ENCODE data around the gene CASP8.
A peak's percentile ranks its signal among the peaks of the same experiment; 100 is the strongest.

The CASP8 gene

GRCh38 chr2:201242571-201243277 is 17.6 kb upstream of the CASP8 start:
- no peak for DNase-seq (ENCODE audit: low spot score)

GRCh38 chr2:201244829-201245228 is 15.5 kb upstream of the CASP8 start:
- DNase-seq (ENCODE audit: low spot score): no peak

DNA sequence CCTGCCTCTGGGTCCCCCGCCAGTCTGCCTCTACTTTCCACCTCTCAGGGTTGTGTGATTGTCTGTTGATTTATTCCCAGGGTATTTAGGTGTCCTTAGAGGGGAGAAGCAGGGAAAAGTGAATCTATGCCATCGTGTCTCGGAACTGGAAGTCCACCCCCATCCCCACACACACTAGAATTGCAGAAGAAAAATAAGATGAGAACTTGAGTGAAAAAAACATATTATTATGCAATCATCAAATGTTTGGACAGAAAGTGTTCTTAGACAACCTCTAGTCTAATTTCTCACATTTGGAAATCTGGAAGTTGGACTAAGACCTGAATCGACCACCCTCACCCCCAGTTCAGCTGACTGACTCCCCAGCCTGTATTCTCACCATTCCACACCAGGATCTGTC is 14.1 kb upstream of the CASP8 start:
- DNase-seq (ENCODE audit: low spot score): no peak

DNA sequence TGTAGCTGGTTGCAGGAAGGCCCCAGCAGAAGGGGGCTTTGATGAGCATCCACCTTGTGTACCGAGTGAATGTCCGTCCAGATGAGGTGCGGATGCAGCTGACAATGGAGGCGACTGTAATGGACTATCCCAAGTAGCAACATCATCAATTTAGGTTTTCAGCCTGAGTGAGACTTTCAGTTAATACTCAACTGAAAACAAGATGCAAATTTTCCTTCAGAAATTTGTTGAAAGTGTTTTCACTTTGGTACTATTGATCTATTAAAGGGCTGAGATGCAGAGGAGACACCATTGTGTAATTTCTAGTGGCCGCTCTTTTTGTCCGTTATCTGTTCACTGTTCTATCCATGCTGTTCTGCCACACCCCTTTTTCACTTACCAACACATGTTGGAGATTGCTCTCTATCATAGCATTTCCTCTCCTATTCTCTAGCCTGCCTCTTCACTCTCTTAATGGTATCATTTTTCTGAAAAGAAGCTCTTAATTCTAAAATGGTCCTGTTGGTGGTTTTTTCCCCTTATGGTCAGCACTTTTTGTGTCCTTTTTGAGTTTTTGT is 12.0 kb upstream of the CASP8 start:
- DNase-seq (ENCODE audit: low spot score): no peak

DNA sequence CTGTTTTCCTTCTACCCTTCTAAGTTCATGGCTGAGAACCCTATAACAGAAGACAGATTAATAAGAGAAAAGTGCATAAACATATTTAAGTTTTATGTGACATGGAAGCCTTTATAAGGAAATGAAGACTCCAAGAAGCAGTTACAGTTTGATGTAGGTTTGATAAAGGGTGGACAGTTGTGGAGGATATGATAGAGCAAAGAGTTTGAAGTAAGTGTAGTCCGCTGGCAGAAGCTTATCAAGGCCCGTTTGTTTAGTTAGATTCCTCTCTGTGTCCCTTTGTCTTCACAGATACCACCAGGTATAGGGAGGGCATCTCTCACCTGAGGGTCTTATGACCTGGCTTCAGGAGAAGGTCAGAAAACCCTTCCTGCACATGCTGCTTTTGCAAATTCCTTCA is 10.4 kb upstream of the CASP8 start:
- no peak for DNase-seq (ENCODE audit: low spot score)

- no peak for DNase-seq (ENCODE audit: low spot score)
These were observed 9.6 kb upstream of the CASP8 start for GRCh38 chr2:201250741-201251140.

- no peak for DNase-seq (ENCODE audit: low spot score)
These were observed 6.1 kb upstream of the CASP8 start for GRCh38 chr2:201254081-201254730.

DNA sequence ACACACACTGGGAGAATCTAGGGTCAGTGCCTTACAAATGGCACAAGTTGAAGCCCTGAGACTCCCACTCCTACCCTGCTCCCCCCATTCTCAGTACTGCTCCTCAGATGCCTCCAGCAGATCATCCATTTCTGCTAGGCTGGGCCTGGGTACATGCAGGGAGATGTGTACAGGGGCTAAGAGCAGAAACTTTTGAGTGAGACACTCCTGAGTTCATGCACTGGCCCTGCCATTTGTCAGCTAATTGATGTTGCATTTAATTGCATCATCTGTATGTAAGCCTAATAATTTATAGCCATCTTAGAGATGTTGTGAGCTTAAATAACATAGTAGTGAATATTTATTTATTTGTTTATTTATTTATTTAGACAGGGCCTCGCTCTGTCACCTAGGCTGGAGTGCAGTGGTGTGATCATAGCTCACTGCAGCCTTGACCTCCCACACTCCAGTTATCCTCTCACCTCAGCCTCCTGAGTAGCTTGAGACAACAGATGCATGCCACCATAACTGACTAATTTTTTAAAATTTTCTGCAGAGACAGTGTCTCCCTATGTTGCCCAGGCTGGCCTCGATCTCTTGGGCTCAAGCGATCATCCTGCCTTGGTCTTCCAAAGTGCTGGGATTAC is 4.8 kb upstream of the CASP8 start:
- no peak for DNase-seq (ENCODE audit: low spot score)

- no peak for DNase-seq (ENCODE audit: low spot score)
These were observed 4.3 kb upstream of the CASP8 start for GRCh38 chr2:201256082-201256481.

DNA sequence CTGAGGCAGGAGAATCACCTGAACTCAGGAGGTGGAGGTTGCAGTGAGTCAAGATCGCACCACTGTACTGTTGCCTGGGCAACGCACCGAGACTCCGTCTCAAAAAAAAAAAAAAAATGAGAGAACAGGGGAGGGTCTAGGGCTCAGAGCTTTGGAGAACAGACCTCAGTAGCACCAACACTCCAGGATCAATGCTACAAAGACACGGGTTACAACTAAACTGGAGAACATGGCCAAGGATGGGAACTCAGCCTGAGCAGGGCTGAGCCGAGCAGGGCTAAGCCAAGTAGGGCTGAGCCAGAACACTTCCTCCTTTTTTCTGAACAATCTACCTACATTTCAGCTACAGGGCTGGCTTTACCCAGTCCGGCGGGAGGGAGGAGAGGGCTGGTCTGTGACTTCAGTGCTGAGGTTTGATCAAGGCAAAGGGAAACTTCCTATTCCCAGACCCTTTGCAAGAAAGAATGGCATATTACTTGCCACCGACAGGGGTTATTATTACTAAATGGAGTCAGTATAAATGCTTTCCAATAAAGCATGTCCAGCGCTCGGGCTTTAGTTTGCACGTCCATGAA is 2.9 kb upstream of the CASP8 start:
- DNase-seq (ENCODE audit: low spot score): peak; percentile 28

DNA sequence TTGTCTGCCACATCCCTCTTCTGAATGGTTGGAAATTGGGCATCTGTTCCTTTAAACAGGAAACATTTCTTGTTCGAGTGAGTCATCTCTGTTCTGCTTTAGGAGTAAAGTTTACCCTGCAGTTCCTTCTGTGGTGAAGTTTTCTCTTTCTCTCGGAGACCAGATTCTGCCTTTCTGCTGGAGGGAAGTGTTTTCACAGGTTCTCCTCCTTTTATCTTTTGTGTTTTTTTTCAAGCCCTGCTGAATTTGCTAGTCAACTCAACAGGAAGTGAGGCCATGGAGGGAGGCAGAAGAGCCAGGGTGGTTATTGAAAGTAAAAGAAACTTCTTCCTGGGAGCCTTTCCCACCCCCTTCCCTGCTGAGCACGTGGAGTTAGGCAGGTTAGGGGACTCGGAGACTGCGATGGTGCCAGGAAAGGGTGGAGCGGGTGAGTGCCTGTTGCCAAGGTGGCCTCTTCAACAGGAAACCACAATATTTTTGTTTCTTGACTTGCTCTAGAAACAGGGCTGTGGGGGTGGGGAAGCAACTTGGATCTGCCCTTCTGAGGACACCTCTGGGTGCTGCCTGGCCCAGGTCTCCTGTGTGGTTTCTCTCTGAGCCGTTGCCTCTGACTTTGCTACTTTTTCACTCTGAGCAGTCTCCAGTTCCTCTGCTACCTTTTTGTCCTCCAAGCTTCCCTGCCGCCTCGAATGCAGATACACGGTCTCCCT is 2.2 kb upstream of the CASP8 start:
- peak; percentile 42 for DNase-seq (ENCODE audit: low spot score)

DNA sequence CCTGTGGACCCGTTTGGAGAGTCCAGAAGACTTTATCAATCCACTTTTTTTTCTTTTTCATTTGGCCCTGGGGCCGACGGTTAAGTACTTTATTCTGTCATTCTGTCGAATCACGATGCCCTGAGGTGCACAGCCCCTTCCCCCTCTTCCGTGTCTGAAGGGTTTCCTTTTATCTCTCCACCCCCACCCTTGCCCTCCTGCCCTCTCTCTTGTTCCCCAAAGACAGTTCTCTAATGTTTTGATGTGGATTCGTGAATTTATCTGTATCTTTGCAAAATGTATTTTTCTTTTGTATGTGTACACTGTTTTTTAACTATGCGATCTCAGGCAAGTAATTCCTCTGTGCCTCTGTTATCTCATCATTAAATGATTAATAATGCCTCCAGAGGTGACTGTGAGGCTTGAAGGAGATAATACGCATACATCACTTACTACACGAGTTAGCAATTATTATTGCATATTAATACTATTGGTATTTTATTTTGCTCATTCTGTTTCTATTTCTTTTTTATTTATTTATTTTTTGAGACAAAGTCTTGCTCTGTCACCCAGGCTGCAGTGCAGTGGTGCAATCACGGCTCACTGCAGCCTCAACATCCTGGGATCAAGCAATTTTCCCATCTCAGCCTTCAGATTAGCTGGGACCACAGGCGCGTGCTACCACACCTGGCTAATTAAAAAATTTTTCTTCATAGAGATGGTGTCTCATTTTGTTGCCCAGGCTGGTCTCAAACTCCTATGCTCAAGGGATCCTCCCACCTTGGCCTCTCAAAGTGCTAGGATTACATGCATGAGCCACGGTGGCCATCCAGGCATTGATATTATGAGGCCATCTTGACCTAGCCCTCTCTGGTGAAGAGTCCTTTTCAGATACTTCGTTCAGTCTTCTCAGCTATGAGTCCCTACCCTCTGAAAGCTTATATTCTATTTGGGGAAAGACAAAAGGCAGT is 1.4 kb upstream of the CASP8 start:
- DNase-seq (ENCODE audit: low spot score): no peak

DNA sequence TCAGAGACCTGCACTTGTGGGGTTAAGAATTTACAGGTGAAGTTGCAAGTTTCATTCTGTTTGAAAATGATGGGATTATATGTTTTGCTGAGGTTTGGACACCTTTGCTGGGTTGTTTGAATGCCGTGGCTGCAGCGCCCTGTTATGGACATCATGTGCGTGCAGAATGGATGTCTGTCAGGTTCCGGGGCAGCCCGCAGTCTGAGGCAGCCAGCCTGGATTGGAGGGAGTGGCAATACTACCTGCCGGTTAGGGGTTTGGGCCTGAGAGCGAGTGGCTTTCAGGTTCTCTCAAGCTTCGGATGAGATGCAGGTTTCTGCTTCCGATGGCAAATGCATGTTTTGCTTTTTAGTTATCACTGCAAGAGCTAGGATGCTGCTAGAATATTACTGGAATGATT is 1.1 kb downstream of the CASP8 start:
- no peak for DNase-seq (ENCODE audit: low spot score)

DNA sequence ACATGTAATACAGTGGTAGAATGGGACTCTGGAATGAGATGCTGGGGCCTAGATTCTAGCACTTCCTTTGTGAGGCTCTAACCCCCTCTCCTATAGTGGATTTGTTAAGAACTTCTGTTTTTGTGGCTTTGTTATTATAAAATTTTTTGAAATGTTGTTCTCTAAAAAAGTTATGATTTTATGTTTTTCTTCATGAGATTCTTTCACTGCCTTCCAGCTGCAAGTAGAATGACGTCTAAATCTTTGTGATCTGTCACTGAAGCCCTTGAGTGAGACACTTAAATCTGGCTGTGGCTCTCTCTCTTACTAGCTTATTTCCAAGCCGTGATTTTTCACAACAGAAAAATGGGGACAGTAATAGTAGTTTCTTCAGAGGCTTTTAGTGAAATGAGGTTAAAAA is 1.6 kb downstream of the CASP8 start:
- no peak for DNase-seq (ENCODE audit: low spot score)

- DNase-seq (ENCODE audit: low spot score): no peak
These were observed 2.4 kb downstream of the CASP8 start for GRCh38 chr2:201262718-201263117.

DNA sequence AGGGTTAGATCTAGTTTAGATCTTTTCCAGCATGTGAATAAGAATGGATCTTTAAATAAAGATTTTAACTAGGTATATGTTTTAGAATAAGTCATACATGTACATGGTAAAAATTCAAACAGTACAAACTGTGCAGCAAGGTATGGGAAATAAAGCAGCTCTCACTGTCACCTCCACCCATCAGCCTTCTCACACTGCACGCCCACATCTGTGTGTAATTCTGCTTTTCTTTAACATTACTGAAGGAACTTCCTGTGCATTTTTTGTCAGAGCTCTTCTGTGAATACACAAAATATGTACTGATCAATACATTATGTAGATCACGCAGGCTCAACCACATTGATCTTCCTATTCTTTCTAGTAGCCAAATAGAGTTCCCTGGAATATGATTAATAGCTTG is 3.4 kb downstream of the CASP8 start:
- no peak for DNase-seq (ENCODE audit: low spot score)

DNA sequence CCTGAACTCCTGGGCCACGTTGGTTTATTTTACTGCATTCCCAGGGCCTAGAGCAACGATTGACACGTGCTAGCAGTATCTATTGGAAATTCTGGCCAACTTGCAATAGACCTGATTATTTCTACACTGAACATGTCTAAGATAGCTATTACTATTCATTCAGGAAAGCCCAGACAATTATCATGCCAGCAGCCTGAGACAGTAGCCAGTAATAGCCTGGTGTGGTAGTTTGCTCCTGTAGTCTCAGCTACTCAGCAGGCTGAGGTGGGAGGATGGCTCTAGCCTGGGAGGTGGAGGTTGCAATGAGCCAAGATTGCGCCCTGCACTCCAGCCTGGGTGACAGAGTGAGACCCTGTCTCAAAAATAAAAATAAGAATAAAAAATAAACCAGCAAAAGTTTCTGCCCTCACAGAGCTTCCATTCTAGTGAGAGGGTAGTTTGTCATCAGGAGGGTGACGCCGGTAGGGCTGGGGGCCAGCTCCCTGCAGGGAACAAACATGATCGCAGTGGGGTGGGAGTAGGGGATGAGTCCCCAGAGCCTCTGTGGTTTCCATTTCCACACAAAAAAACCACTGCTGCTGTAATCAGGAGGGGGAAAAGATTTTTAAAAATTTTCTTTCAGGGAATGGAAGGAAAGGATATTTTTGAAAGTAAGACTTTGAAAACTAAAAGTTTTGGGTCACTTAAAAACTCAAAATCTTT is 4.3 kb downstream of the CASP8 start:
- no peak for DNase-seq (ENCODE audit: low spot score)

GRCh38 chr2:201266629-201267028 is 6.3 kb downstream of the CASP8 start:
- DNase-seq (ENCODE audit: low spot score): no peak

DNA sequence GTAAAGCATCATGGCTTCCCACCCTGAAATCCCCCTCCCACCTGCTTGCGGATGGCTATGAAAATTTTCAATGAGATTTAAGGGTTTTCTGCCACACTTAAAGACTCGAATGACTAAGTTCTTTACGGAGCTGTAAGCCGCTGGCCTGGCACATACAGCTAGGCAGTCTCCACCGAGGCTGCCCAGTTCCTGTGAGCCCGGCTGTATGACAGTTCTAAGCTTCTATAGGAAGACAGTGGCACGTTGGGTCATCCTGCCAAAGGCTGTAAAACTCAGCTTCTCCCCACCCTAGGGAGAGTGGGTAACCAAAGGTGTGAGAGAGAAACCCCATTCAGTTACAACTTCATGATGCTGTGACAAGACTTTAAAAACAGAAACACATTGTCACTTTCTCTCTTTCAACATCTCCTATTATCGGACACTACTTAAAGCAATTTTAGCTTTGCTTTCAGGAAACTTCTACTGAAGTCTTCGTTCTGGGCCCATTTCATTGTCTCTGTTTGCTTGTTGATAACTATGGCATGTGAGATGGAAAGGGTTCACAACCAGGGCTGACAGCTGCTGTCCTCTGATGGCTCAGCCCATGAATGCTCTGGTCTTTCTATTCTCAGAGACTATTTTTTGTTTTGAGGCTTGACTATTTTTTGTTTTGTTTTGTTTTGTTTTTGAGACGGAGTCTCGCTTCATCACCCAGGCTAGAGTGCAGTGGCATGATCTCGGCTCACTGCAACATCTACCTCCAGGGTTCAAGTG is 7.1 kb downstream of the CASP8 start:
- no peak for DNase-seq (ENCODE audit: low spot score)

DNA sequence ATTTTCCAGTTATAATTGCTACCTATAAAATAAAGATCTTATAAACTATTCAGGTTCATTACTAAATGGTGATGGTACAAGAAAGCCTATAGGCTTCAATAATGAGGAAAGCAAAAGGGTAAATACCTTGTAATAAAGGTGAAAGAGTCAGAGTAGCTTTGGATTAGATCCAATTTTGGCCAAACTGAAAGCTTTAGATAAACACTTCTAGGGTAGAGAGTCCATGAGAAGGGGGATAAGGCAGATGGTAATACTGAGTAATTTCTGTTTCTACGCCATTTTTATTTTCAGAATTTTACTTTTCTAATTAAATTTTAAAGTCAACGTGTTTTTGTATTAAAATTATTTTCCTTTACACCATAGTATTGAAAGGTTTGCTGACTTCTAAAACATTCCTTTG is 9.4 kb downstream of the CASP8 start:
- DNase-seq (ENCODE audit: low spot score): no peak

Measured in cerebellar cortex (tissue), 1 donor.